ENCODE measurements around the gene BAIAP2.

Gene BAIAP2

GRCh38 chr17:81037798-81038733, 3.1 kb downstream of the BAIAP2 start:
- TF ChIP-seq FOXM1 (IDR thresholded peaks at IDR 0.05; ENCODE audit: borderline replicate concordance, low read depth) = no peak; the same call in 1 of the 2 replicates
- TF ChIP-seq MAX (IDR thresholded peaks at IDR 0.05) = 0 out of 2 replicates have a peak, but pooled peaks have one; percentile 8
- TF ChIP-seq RAD21 (IDR thresholded peaks at IDR 0.05; ENCODE audit: low read depth) = no peak
- no peak for TF ChIP-seq EGR1 (IDR thresholded peaks at IDR 0.05)
- peak; percentile 18; the same call in 1 of the 2 replicates for TF ChIP-seq NFIC (IDR thresholded peaks at IDR 0.05)
- no peak for TF ChIP-seq REST (IDR thresholded peaks at IDR 0.05; ENCODE audit: low read depth)

GRCh38 chr17:81039096-81039495, 4.1 kb downstream of the BAIAP2 start:
- TF ChIP-seq TEAD4 (IDR thresholded peaks at IDR 0.05) (no peak), CREB1 (IDR thresholded peaks at IDR 0.05; ENCODE audit: low read depth) (no peak), TAF1 (IDR thresholded peaks at IDR 0.05; ENCODE audit: low read depth) (no peak), FOXM1 (IDR thresholded peaks at IDR 0.05; ENCODE audit: borderline replicate concordance, low read depth) (no peak), REST (IDR thresholded peaks at IDR 0.05; ENCODE audit: low read depth) (no peak), EGR1 (IDR thresholded peaks at IDR 0.05) (no peak), MAX (IDR thresholded peaks at IDR 0.05) (no peak), YY1 (IDR thresholded peaks at IDR 0.05; ENCODE audit: low read depth) (no peak), CEBPB (IDR thresholded peaks at IDR 0.05) (no peak), NFIC (IDR thresholded peaks at IDR 0.05) (no peak), ZBTB7A (IDR thresholded peaks at IDR 0.05; ENCODE audit: low read depth) (no peak), TCF12 (IDR thresholded peaks at IDR 0.05; ENCODE audit: low read depth) (no peak), USF1 (IDR thresholded peaks at IDR 0.05) (no peak), RAD21 (IDR thresholded peaks at IDR 0.05; ENCODE audit: low read depth) (no peak), EP300 (IDR thresholded peaks at IDR 0.05; ENCODE audit: borderline replicate concordance) (no peak)

- TF ChIP-seq USF1 (IDR thresholded peaks at IDR 0.05) (no peak), EGR1 (IDR thresholded peaks at IDR 0.05) (0 out of 2 replicates have a peak, but pooled peaks have one; percentile 10), RAD21 (IDR thresholded peaks at IDR 0.05; ENCODE audit: low read depth) (0 out of 2 replicates have a peak, but pooled peaks have one; percentile 6), TEAD4 (IDR thresholded peaks at IDR 0.05) (peak; percentile 63), FOXM1 (IDR thresholded peaks at IDR 0.05; ENCODE audit: borderline replicate concordance, low read depth) (peak; percentile 58; the same call in 1 of the 2 replicates), TCF12 (IDR thresholded peaks at IDR 0.05; ENCODE audit: low read depth) (peak; percentile 91), NFIC (IDR thresholded peaks at IDR 0.05) (peak; percentile 78), ZBTB7A (IDR thresholded peaks at IDR 0.05; ENCODE audit: low read depth) (peak; percentile 74; the same call in 1 of the 2 replicates), EP300 (IDR thresholded peaks at IDR 0.05; ENCODE audit: borderline replicate concordance) (peak; percentile 65), TAF1 (IDR thresholded peaks at IDR 0.05; ENCODE audit: low read depth) (no peak)
Measured at GRCh38 chr17:81039854-81040758, 5.2 kb downstream of the BAIAP2 start.

GRCh38 chr17:81040791-81041337, 5.9 kb downstream of the BAIAP2 start:
- TF ChIP-seq NFIC (IDR thresholded peaks at IDR 0.05) (peak; percentile 32; the same call in 1 of the 2 replicates), CREB1 (IDR thresholded peaks at IDR 0.05; ENCODE audit: low read depth) (no peak), MAX (IDR thresholded peaks at IDR 0.05) (no peak; the same call in 1 of the 2 replicates), YY1 (IDR thresholded peaks at IDR 0.05; ENCODE audit: low read depth) (no peak), RAD21 (IDR thresholded peaks at IDR 0.05; ENCODE audit: low read depth) (0 out of 2 replicates have a peak, but pooled peaks have one; percentile 3)

Measured in Ishikawa (cell line).